Osteoblast (primary cell): ENCODE data around the gene DDIT4. TPM values are rescaled to one million over a fixed set of nuclear protein-coding genes. Genes with fewer than 3 reads are reported as not detected.
A peak's percentile ranks its signal among the peaks of the same experiment; 100 is the strongest.
"Not testable (repeated sequence)": the region's sequence is repeated elsewhere in the genome, so short reads cannot be mapped to it uniquely, and the experiment has no call there.

Experiments used
- DNase-seq: peaks from one replicate; pipeline ENCODE4 v3.0.0; 2011; ENCODE audit warnings: low spot score, mixed read lengths; ENCODE audit not compliant: insufficient read length; ENCODE audit errors: missing footprints
- H2AFZ ChIP-seq: 2 replicates; pipeline ENCODE4 v1.6.0; 2011; ENCODE audit warnings: mild to moderate bottlenecking, low read length
- H3K27ac ChIP-seq: 2 replicates; pipeline ENCODE4 v1.5.1; 2011; ENCODE audit warnings: mild to moderate bottlenecking, low read depth, low read length, moderate library complexity
- H3K27me3 ChIP-seq: 2 replicates; pipeline ENCODE4 v1.6.0; 2012; ENCODE audit warnings: mild to moderate bottlenecking, control low read depth, inconsistent platforms, low read length, moderate library complexity; ENCODE audit not compliant: insufficient read depth
- H3K36me3 ChIP-seq: 2 replicates; pipeline ENCODE4 v1.5.1; 2011; ENCODE audit warnings: mild to moderate bottlenecking, low read length, control low read depth, moderate library complexity; ENCODE audit not compliant: insufficient read depth
- H3K4me1 ChIP-seq: 2 replicates; pipeline ENCODE4 v1.5.1; 2011; ENCODE audit warnings: mild to moderate bottlenecking, low read length, control low read depth, moderate library complexity; ENCODE audit not compliant: insufficient read depth
- H3K4me2 ChIP-seq: 2 replicates; pipeline ENCODE4 v1.6.0; 2011; ENCODE audit warnings: mild to moderate bottlenecking, low read length; ENCODE audit not compliant: insufficient read depth
- H3K4me3 ChIP-seq: fragments of 200-600 bp; sonication (generic); 3 replicates; pipeline ENCODE4 v1.5.1; 2012; ENCODE audit warnings: mild to moderate bottlenecking, low read length, inconsistent platforms; ENCODE audit not compliant: insufficient read depth
- H3K79me2 ChIP-seq: 2 replicates; pipeline ENCODE4 v1.6.0; 2012; ENCODE audit warnings: mild to moderate bottlenecking, low read length, control low read depth, inconsistent platforms; ENCODE audit not compliant: insufficient read depth
- H3K9me3 ChIP-seq: 2 replicates; pipeline ENCODE4 v1.5.1; 2011; ENCODE audit warnings: low read depth, low read length, control low read depth
- H4K20me1 ChIP-seq: 2 replicates; pipeline ENCODE4 v1.6.0; 2012; ENCODE audit warnings: mild to moderate bottlenecking, low read length, control low read depth; ENCODE audit not compliant: insufficient read depth
- CTCF ChIP-seq: IDR thresholded peaks from 2 replicates; pipeline ENCODE4 v1.5.1; 2011; ENCODE audit warnings: mild to moderate bottlenecking, low read depth, low read length, moderate library complexity; ENCODE audit errors: extremely low read depth
- total RNA-seq: library from RNA; depleted of rRNA; stranded (reverse); fragments of >200 nt; gene quantifications from 2 replicates; pipeline ENCODE4 v1.2.3, GENCODE V29; 2012

Gene DDIT4
- total RNA-seq, 1 donor: 522 TPM

- no peaks in the 10 kb centered on the region for H3K9me3 ChIP-seq
- peak; percentile 36 for DNase-seq
- H3K36me3 ChIP-seq: peaks cover 8% of the 10 kb centered on the region
- H3K4me1 ChIP-seq: peaks cover 27% of the 10 kb centered on the region
- H4K20me1 ChIP-seq: peaks cover 17% of the 10 kb centered on the region
- H3K79me2 ChIP-seq: peaks cover 22% of the 10 kb centered on the region
- TF ChIP-seq CTCF: no peak
- no peak overlapping the region for H2AFZ ChIP-seq
- H3K27me3 ChIP-seq: no peaks in the 10 kb centered on the region
- H3K4me3 ChIP-seq: no peak overlapping the region
- no peak overlapping the region for H3K4me2 ChIP-seq
- no peak overlapping the region for H3K27ac ChIP-seq
Measured at GRCh38 chr10:72278668-72279393, 5.1 kb downstream of the DDIT4 start.

- H3K27me3 ChIP-seq, DNase-seq, H3K9me3 ChIP-seq, H2AFZ ChIP-seq, H3K4me3 ChIP-seq, H3K36me3 ChIP-seq, H3K27ac ChIP-seq, H3K4me2 ChIP-seq: not testable (repeated sequence)
- Histone ChIP-seq H3K79me2 (peaks cover 15% of the 10 kb centered on the region), H3K4me1 (peaks cover 25% of the 10 kb centered on the region), H4K20me1 (peaks cover 12% of the 10 kb centered on the region)
Measured at GRCh38 chr10:72279587-72279986, 5.9 kb downstream of the DDIT4 start.

- Histone ChIP-seq H3K27ac (no peak overlapping the region), H3K9me3 (no peaks in the 10 kb centered on the region), H3K79me2 (no peaks in the 10 kb centered on the region), H3K4me2 (no peak overlapping the region), H3K27me3 (no peaks in the 10 kb centered on the region), H4K20me1 (no peaks in the 10 kb centered on the region), H3K36me3 (no peaks in the 10 kb centered on the region), H2AFZ (no peak overlapping the region), H3K4me3 (no peak overlapping the region), H3K4me1 (no peaks in the 10 kb centered on the region)
- DNase-seq: no peak
- no peak for TF ChIP-seq CTCF
Measured at GRCh38 chr10:72283131-72283530, 9.4 kb downstream of the DDIT4 start.

GRCh38 chr10:72285972-72286521, 12.3 kb downstream of the DDIT4 start:
- no peaks in the 10 kb centered on the region for H3K79me2 ChIP-seq
- no peaks in the 10 kb centered on the region for H3K9me3 ChIP-seq
- H3K4me2 ChIP-seq: no peak overlapping the region
- no peaks in the 10 kb centered on the region for H4K20me1 ChIP-seq
- no peaks in the 10 kb centered on the region for H3K27me3 ChIP-seq
- H3K4me3 ChIP-seq: no peak overlapping the region
- H3K27ac ChIP-seq: no peak overlapping the region
- H3K4me1 ChIP-seq: no peaks in the 10 kb centered on the region
- no peaks in the 10 kb centered on the region for H3K36me3 ChIP-seq
- TF ChIP-seq CTCF: no peak
- H2AFZ ChIP-seq: peak overlapping the region; percentile 47
- no peak for DNase-seq
